GDM1 (cell line): ENCODE data around the gene ARFGAP1.

ENCODE experiments used
- DNase-seq: peaks from one replicate; lab custom pipeline; 2025; lab: John Stamatoyannopoulos, UW

Gene ARFGAP1

DNA sequence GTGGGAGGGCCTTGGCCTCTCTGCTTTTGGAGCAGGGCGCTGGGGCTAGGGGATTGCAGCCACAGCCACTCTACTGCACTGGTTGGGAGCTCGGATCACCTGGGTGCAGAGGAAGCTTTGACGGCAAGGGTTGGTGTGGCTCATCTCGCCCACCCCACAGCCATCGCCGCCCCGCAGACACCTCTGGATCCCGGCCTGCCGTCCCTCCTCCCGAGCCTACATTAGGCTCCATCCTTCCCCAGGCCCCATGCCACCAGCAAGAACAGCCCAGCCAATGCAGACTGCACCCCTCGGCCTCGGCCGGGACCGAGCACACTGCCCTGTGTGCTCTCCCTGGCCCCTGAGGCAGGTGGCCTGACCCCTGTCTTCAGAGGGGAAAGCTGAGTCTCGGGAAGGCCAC, 12.1 kb upstream of the ARFGAP1 start:
- DNase-seq = no peak

DNA sequence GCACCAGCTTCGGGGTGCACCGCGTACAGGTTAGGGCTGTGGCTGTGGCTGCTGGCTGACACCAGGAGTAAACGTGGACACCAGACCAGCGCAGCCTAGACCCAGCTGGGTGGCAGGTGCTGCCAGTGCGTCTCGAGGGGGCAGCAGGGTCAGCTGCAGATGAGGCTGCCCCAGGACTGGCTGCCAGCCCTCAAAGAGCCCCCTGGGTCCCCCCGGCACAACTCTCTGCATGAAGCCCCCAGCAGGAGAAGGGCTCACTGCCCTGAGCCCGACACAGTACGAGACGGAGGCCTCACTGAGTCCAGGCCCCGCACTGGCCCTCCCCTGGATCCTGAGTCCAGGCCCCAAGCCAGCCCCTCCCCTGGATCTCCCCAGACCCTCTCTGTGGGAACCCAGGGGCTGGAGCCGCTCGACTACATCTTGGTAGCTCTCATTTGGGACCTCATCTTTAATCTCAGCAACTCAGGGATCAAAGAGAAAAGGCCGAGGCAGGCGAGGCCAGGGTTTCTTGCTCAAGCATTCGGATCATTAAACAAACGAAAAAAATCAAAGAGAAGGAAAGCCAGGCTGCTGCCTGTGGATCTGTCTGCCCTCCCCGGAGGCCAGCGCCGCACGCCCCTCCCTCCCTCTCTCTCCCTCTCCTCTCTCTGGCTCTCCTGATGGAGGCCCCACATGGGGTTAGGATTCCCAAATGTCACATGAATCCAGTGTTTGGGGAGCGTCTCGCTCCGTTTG, 11.4 kb upstream of the ARFGAP1 start:
- DNase-seq = no peak

GRCh38 chr20:63261795-63262528, 10.7 kb upstream of the ARFGAP1 start:
- DNase-seq = no peak

- no peak for DNase-seq
Observed at GRCh38 chr20:63262836-63263235, 9.8 kb upstream of the ARFGAP1 start.

DNA sequence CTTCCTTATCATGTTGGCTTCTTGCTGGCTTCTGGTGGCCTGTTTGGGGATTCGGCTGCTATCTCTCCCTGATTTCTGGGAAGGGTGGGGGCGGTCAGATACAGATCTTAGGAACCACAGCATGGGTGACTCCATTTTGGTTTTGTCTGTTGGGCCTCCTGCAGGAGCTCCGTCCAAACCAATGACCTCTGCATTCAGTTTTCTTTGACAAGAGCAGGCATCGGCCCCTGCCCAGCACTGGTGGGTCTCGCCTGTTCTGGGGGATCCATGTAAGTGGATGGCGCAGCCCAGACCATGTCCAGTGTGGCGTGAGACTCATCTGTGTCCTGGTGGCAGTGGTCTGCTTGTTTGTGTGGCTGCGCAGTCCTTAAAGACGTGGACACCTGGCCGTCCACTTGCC, 8.6 kb upstream of the ARFGAP1 start:
- no peak for DNase-seq

GRCh38 chr20:63264519-63264918, 8.1 kb upstream of the ARFGAP1 start:
- DNase-seq = no peak

DNA sequence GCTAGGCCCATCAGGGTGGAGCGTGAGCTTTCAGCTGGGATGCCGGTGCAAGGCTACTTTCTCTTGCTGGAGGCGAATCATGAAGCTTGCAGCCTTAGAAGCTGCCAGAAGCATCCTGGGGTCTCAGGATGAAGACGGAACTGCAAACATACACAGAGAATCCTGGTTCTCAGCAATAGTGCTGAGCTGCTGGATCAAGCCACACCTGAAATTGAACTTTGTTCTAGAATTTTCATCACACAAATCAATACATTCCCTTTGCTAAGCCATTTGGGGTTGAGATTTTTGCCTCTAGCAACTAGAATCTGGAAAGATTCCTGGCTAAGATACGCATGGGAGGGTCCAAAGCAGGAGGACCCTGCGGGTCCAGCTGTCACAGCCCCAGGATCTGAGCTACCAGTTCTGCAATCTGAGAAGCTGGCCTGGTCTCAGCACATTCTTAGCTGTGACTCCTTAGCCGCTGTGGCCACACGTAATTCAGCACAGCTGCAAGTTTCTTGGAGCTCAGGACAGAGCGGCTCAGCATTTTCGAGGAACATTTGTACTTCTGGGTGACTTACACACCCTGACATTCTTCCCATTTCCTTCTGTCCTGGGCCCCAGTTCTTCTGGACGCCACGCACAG, 6.6 kb upstream of the ARFGAP1 start:
- DNase-seq = no peak

GRCh38 chr20:63267691-63268090, 4.9 kb upstream of the ARFGAP1 start:
- no peak for DNase-seq

- DNase-seq = no peak
Observed at GRCh38 chr20:63268256-63268655, 4.4 kb upstream of the ARFGAP1 start.

DNA sequence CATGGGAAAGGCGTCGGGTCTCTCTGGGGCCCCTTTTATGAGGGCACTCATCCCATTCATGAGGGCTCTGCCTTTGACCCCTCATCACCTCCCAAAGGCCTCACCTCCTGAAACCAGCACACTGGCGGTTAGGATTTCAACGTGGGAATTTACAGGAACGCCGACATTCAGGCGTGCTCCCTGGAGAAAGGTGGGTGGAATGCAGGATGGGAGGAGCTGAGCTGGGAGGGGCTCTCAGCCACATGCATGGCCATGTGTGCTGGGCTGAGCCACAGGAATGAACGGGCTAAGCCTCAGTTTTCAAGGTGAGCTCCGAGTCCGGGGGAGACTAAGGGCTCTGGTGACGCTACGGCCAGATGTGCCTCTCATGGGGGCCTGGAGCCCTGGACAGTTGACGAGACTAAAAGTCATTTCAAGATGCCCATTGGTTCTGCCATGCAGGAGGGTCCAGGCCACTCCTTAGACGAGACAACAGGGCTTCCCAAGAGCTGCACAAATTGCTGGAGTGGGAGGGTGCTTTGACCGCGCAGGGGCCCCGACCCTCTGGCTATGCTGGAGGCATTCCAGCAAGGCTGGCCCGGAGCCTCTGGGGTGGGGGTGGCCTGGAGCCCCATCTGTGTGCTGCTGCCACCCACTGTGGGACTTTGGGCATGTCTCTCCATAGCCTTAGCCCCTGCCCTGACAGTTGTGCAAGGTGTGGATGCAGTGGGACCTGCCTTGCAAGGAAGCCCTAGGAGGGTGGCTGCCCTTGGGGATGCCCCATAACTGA, 3.8 kb upstream of the ARFGAP1 start:
- no peak for DNase-seq

DNA sequence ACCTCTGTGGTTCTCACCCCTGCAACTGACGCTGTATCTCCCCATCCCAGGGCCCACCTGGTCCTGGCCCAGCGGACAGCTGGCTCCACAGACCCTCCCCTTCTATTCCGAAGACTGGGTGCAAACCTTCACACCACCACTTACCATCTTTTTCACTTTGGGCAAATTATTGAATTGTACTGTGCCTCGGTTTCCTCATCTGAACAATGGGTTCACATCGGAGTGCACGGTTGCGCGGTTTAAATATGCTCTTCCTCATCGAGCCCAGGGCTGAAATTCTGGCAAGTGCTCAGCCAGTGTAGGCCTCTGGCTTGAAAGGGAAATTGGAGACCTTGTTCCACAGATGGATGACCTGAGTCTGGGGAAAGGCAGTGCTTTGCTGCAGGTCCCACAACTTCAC, 2.9 kb upstream of the ARFGAP1 start:
- no peak for DNase-seq

DNA sequence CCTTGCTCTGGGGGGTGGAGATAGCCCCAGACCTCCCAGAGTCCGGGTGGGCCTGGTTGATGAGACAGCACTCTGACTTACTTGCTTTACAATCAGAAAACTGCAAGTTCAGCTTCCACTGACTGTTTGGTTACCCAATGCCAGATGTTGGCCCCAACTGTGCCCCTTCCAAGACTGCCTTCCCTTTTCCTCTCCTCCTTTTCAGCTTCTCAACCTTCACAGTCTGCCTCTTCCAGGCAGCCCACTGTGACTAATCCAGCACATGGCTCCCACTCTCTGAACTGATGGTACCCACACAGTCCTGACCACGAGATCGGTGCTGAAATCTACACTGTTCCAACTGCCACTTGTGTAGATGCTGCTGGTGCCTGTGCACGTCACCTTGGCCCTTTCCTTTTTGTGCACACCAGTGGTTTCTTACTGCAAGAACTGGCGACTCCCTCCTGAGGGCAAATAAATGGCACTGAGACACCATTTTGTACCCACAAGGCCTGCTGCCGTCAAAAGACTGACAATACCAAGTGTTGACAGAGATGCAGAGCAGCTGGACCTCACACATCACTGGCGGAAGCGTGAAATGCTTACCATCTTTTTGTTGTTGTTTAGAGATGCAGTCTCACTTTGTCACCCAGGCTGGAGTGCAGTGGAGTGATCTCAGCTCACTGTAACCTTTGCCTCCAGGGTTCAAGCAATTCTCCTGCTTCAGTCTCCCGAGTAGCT, 1.8 kb upstream of the ARFGAP1 start:
- DNase-seq = no peak

- DNase-seq = no peak
Observed at GRCh38 chr20:63273059-63273579, 506 bp downstream of the ARFGAP1 start.

- no peak for DNase-seq
Observed at GRCh38 chr20:63273635-63274380, 1.2 kb downstream of the ARFGAP1 start.

GRCh38 chr20:63274381-63275228, 2.0 kb downstream of the ARFGAP1 start:
- no peak for DNase-seq

DNA sequence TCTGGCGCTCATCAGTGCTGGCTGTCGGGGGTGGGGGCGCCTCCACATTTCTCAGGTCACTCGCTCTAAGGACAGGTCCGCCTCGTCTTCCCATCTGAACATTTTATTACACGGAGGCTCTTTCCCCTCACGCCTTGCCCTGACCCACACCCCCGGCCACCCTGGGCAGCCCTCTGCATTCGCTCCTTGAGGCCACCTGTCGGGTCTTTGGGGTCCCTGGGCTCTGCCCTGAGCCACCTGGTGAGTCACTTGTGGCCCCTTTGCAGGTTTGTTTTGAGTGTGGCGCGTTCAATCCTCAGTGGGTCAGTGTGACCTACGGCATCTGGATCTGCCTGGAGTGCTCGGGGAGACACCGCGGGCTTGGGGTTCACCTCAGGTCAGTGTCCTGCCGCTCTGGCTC, 3.2 kb downstream of the ARFGAP1 start:
- no peak for DNase-seq

DNA sequence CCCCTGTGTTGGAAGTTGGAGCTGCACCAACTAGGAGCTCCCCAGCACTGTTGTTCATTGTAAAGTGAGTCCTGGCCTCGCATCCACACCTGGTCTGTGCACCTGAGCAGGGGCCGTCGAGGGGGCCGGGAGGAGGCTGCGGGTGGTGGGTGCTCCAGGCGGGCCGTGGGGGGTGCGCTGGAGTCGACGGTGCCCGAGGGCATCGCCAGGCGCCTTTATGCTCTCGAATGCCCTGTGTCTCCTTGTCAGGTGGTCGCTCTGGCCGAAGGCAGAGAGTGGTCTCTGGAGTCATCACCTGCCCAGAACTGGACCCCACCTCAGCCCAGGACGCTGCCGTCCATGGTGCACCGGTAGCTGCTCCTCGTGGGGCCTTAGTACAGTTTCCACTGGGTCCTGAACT, 4.3 kb downstream of the ARFGAP1 start:
- no peak for DNase-seq

DNA sequence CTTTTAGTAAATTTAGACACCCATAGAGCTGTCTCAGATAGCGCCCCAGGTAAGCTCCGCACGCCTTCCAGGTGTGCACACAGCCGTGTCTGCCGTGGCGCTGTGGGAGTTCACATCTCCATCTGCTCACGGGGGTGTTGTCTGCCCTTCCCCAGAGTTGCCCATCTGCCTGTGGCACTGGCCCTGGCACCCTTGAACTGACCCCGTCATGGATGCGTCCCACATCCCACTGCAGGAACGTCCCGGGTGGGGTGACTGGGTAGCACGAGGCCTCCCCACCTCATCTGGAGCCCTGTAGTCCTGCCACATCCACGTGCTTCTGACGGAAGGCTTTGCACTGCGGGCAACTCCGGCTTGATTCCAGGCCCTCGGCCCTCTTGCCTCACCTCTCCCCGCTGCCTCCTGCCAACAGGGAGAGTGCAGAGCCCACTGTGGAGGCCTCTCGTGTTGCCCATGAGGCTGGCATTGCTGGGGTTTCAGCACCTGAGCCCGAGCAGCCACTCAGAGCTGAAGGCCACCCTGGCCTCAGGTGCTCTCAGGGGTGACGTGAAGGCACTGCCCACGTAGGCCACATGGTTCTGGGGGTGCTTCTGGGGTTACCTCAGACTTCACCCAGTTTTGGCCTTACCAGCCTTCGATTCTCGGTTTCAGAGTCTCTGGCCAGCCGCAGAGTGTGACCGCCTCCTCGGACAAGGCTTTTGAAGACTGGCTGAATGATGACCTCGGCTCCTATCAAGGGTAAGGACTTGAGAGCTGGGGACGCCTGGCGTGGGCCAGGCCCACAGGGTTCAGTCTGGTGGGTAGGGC, 5.1 kb downstream of the ARFGAP1 start:
- no peak for DNase-seq

- DNase-seq = no peak
Observed at GRCh38 chr20:63278661-63279060, 6.0 kb downstream of the ARFGAP1 start.
